HepG2 (cell line): ENCODE results near the gene FIZ1. TPM values are rescaled to one million over a fixed set of nuclear protein-coding genes. Genes with fewer than 3 reads are reported as not detected.

ENCODE experiments used
- ARHGAP35 ChIP-seq: sonication (generic); formaldehyde crosslinking; IDR thresholded peaks from 2 replicates; pipeline ENCODE4 v1.9.0; 2022; ENCODE audit warnings: mild to moderate bottlenecking, inconsistent platforms, moderate library complexity, missing genetic modification reagents, borderline replicate concordance
- CAMTA2 ChIP-seq: sonication (generic); formaldehyde crosslinking; IDR thresholded peaks from 2 replicates; pipeline ENCODE4 v1.4.0; 2020; ENCODE audit warnings: mild to moderate bottlenecking, missing genetic modification reagents, borderline replicate concordance
- MTF2 ChIP-seq: sonication (generic); formaldehyde crosslinking; IDR thresholded peaks from 2 replicates; pipeline ENCODE4 v1.5.0; 2020; ENCODE audit warnings: missing genetic modification reagents, borderline replicate concordance
- NR2F1 ChIP-seq, 2 experiments: fragments of 450-650 bp in 1 of 2; formaldehyde crosslinking in 1 of 2; IDR thresholded peaks; 2 replicates each; pipeline versions ENCODE4 v1.5.0 to v1.6.1; 2016 to 2020; ENCODE audit warnings: mild to moderate bottlenecking in 1 of 2, missing compliant biosample characterization in 1 of 2, missing genetic modification reagents in 1 of 2, moderate library complexity in 1 of 2
- PLSCR1 ChIP-seq: sonication (generic); formaldehyde crosslinking; IDR thresholded peaks from 2 replicates; pipeline ENCODE4 v1.5.0; 2020; ENCODE audit warnings: missing genetic modification reagents, mild to moderate bottlenecking, borderline replicate concordance
- PRDM10 ChIP-seq: sonication (generic); formaldehyde crosslinking; IDR thresholded peaks from 2 replicates; pipeline ENCODE4 v1.4.0; 2020; ENCODE audit warnings: low read depth, missing genetic modification reagents
- ZBTB37 ChIP-seq: sonication (generic); formaldehyde crosslinking; IDR thresholded peaks from 2 replicates; pipeline ENCODE4 v1.4.0; 2020; ENCODE audit warnings: mild to moderate bottlenecking, missing genetic modification reagents
- ZBTB40 ChIP-seq, 2 experiments: fragments of 450-650 bp in 1 of 2; sonication (generic) in 1 of 2; formaldehyde crosslinking in 1 of 2; IDR thresholded peaks; 2 replicates each; pipeline versions ENCODE4 v1.6.1 to v1.8.0; 2016 to 2022; ENCODE audit warnings: antibody characterized with exemption in 1 of 2, mild to moderate bottlenecking in 1 of 2, missing genetic modification reagents in 1 of 2
- ZFAT ChIP-seq: sonication (generic); formaldehyde crosslinking; conservative IDR thresholded peaks from 2 replicates; pipeline ENCODE4 v1.8.1; 2023; ENCODE audit warnings: missing genetic modification reagents, inconsistent platforms
- ZFP1 ChIP-seq: IDR thresholded peaks from 2 replicates; pipeline ENCODE4 v1.6.1; 2016
- ZNF12 ChIP-seq: sonication (generic); formaldehyde crosslinking; IDR thresholded peaks from 2 replicates; pipeline ENCODE4 v1.5.0; 2020; ENCODE audit warnings: missing genetic modification reagents
- ZNF17 ChIP-seq: sonication (generic); formaldehyde crosslinking; IDR thresholded peaks from 2 replicates; pipeline ENCODE4 v1.5.0; 2020; ENCODE audit warnings: mild to moderate bottlenecking, missing genetic modification reagents
- polyA plus RNA-seq, 8 experiments: library from polyadenylated mRNA; depleted of rRNA in 3 of 8; stranded (reverse) in 7 of 8; unstranded in 1 of 8; fragments of >200 nt; fragmentation: Illumina TruSeq in 4 of 8; extraction: Trizol in 4 of 8; gene quantifications; 2 replicates each; pipeline versions ENCODE4 v1.2.1 to v1.2.3, GENCODE V29; 2011 to 2016; ENCODE audit warnings: low read depth in 4 of 8, missing spikeins in 1 of 8, mixed read lengths in 1 of 8; ENCODE audit not compliant: insufficient read depth in 1 of 8
- total RNA-seq, 5 experiments: library from RNA; depleted of rRNA; stranded (reverse); fragments of >200 nt; fragmentation: Illumina TruSeq; extraction: Trizol; gene quantifications; 2 replicates each; pipeline ENCODE4 v1.2.3, GENCODE V29; 2016; ENCODE audit warnings: low read depth in 1 of 5

The FIZ1 gene
- total and polyA plus RNA-seq, 2 of the 13 experiments (the other 11 are each of a cell fraction or from before 2014, with no cell fraction given), result 3.6 to 5.9 TPM

GRCh38 chr19:55640577-55641425, 41.5 kb upstream of the FIZ1 start, which contains the start of gene ZNF580 (continued):
- no peak for TF ChIP-seq PLSCR1
- TF ChIP-seq ZBTB40 (IDR thresholded peaks at IDR 0.05), result no peak
- TF ChIP-seq ZBTB40 (CRISPR knock-in tag; IDR thresholded peaks at IDR 0.05), result no peak; the same call in 1 of the 2 replicates
- TF ChIP-seq ZFP1, result no peak
- TF ChIP-seq ZFAT (CRISPR knock-in tag), result no peak
- TF ChIP-seq ZBTB37, result no peak
- no peak for TF ChIP-seq ZNF12 (CRISPR knock-in tag)
- no peak for TF ChIP-seq PRDM10 (CRISPR knock-in tag)
- no peak for TF ChIP-seq ARHGAP35 (CRISPR knock-in tag)
- no peak for TF ChIP-seq ZNF17
- no peak for TF ChIP-seq CAMTA2 (CRISPR knock-in tag)
- no peak for TF ChIP-seq NR2F1 (CRISPR knock-in tag; IDR thresholded peaks at IDR 0.05)
- no peak for TF ChIP-seq MTF2
